Mucosa of stomach (tissue), 1 donor: ENCODE measurements around the gene GBA3.

Source experiments
- H3K27me3 ChIP-seq: one replicate; pipeline ENCODE4 v1.7.0; 2013; ENCODE audit warnings: mild to moderate bottlenecking, low read length; ENCODE audit not compliant: control insufficient read depth, insufficient read depth
- H3K36me3 ChIP-seq: one replicate; pipeline ENCODE4 v1.7.0; 2013; ENCODE audit warnings: low read length; ENCODE audit not compliant: control insufficient read depth, insufficient read depth
- H3K4me1 ChIP-seq: one replicate; pipeline ENCODE4 v1.7.0; 2013; ENCODE audit warnings: mild to moderate bottlenecking, low read length; ENCODE audit not compliant: control insufficient read depth, insufficient read depth
- H3K4me3 ChIP-seq: one replicate; pipeline ENCODE4 v1.7.0; 2013; ENCODE audit warnings: low read length
- H3K9ac ChIP-seq: one replicate; pipeline ENCODE4 v1.7.0; 2013; ENCODE audit warnings: mild to moderate bottlenecking, low read length, moderate library complexity
- H3K9me3 ChIP-seq: one replicate; pipeline ENCODE4 v1.7.0; 2013; ENCODE audit warnings: mild to moderate bottlenecking, low read length, moderate library complexity; ENCODE audit not compliant: control insufficient read depth
- donor health status: Pancreatic carcinoma.

GBA3 gene

DNA sequence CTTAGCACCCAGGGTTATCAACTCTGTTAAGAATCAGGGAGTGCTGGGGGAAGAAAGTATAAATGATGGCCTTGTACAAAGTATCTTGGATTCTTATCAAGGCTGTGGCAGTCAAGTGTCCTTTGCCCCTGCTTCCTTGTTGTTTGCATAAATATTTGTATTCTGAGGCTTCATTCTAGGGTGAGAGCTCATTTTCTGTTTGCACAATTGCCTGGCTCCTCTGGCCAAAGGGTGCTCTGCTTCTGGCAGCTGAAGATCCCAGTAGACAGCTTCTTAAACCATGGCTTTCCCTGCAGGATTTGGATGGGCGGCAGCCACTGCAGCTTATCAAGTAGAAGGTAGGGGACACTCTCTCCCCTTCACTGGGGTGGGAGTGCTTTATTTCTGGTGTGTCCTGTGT, at the start of gene GBA3:
Gene GBA3 (plus strand): TSS at position 202 of the 400 bp plus-strand sequence.
- Histone ChIP-seq H3K36me3 (no peaks in the 10 kb centered on the region), H3K4me1 (no peaks in the 10 kb centered on the region), H3K4me3 (no peak within 1 kb of the TSS), H3K9me3 (no peaks in the 10 kb centered on the region), H3K9ac (no peak within 1 kb of the TSS), H3K27me3 (no peaks in the 10 kb centered on the region)

DNA sequence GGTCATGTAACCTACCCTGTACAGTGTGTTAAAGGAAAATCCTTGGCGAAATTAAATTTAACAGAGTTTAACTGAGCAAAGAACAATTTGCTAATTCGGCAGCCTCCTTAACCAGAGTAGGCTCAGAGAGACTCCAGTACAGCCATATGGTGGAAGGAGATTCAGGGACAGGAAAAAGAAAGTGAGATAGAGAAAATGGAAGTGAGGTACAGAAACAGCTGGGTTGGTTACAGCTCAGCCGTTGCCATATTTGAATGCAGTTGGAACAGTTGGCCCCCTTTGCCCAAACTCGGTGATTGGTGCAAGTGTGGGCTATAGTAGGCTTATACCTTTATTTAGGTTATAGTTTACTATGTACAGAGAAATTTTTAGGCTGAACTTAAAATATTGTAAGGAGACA, 48.8 kb upstream of the GBA3 start:
- Histone ChIP-seq H3K27me3 (no peaks in the 10 kb centered on the region), H3K36me3 (no peaks in the 10 kb centered on the region), H3K4me3 (no peak overlapping the region), H3K9me3 (no peaks in the 10 kb centered on the region), H3K4me1 (no peaks in the 10 kb centered on the region), H3K9ac (no peak overlapping the region)

DNA sequence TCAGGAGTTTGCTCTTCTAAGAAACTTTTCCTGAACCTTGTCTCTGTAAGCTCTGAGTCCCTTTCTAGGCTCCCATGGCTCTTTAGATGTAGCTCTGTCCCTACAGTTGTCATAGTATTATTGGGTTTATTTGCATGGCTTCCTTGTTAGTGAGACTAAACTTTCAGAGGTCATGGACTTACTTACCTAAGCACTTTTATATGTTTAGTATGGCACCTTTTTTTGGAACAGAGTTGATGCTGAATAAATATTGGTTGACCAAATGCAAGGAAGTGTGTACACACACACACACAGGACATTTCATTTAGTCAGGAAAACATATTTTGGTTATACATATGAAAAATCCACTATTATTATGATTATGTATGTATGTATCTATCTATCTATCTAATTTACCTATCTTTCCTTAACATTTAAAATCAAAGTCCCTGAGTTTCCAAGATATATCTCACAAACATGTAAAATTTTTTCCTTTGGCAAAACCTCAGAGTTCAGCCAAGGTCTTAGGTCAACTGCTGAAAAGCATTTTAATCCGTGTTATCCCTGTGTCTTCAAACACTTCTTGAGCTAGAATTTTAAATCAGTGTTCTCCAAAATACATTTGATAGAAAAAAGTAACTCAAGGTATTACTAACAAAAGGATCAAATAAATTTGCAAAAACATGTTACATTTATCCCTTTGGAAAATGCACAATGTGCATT, 47.1 kb upstream of the GBA3 start:
- Histone ChIP-seq H3K9me3 (no peaks in the 10 kb centered on the region), H3K4me3 (no peak overlapping the region), H3K9ac (no peak overlapping the region), H3K36me3 (no peaks in the 10 kb centered on the region), H3K4me1 (no peaks in the 10 kb centered on the region), H3K27me3 (no peaks in the 10 kb centered on the region)

DNA sequence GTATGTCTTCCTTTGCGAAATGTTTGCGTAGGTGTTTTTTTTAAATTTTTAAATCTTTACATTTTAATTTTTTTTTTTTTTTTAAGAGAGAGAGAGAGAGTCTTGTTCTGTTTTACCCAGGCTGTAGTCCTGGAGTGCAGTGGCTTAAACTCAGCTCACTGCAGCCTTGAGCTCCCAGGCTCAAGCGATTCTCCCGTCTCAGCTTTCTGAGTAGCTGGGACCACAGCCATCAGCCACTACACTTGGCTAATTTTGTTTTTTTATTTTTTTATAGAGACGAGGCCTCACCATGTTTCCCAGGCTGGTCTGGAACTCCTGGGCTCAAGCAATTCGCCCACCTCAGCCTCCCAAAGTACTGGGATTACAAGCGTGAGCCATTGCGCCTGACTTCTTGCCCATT, 43.7 kb upstream of the GBA3 start:
- Histone ChIP-seq H3K9me3 (no peaks in the 10 kb centered on the region), H3K4me1 (no peaks in the 10 kb centered on the region), H3K36me3 (no peaks in the 10 kb centered on the region), H3K27me3 (no peaks in the 10 kb centered on the region), H3K4me3 (no peak overlapping the region), H3K9ac (no peak overlapping the region)

DNA sequence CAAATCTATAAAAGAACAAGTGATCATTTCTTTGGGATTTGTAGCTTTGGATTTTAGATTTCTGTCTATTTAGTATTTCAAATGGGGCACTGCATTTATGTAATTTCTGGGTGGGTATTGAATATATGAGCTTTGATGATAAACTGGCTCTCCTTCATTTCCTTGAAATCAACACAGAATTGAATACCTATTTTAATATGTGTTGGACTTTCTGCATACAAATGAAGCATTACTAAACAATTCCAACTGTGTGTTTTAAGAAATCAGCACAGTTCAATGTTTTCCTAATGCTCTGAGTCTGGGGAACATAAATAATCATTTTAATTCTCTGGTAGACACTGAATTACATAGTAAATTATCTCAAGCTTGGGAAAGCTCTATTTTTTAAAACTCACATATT, 42.0 kb upstream of the GBA3 start:
- no peak overlapping the region for H3K9ac ChIP-seq
- H3K4me1 ChIP-seq = no peaks in the 10 kb centered on the region
- H3K9me3 ChIP-seq = no peaks in the 10 kb centered on the region
- H3K27me3 ChIP-seq = no peaks in the 10 kb centered on the region
- H3K36me3 ChIP-seq = no peaks in the 10 kb centered on the region
- H3K4me3 ChIP-seq = no peak overlapping the region

DNA sequence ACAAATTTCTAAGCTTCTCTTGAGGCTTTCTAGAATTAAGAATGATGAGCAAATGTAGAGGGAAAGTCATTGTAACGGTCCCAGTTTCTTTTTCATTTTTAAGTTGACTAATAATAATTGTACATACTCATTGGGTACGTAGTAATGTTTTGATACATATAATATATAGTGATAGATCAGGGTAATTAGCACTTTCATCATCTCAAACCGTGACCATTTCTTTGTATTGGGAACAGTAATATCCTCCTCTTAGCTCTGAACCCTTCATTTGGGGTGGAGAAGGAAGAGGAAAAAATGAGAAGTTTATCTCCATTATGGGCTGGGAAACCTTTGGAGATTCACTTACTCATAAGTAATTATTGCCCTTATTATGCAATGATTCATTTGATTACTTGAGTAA, 39.0 kb upstream of the GBA3 start:
- no peak overlapping the region for H3K9ac ChIP-seq
- H3K36me3 ChIP-seq = no peaks in the 10 kb centered on the region
- H3K9me3 ChIP-seq = no peaks in the 10 kb centered on the region
- H3K4me1 ChIP-seq = no peaks in the 10 kb centered on the region
- no peaks in the 10 kb centered on the region for H3K27me3 ChIP-seq
- no peak overlapping the region for H3K4me3 ChIP-seq

DNA sequence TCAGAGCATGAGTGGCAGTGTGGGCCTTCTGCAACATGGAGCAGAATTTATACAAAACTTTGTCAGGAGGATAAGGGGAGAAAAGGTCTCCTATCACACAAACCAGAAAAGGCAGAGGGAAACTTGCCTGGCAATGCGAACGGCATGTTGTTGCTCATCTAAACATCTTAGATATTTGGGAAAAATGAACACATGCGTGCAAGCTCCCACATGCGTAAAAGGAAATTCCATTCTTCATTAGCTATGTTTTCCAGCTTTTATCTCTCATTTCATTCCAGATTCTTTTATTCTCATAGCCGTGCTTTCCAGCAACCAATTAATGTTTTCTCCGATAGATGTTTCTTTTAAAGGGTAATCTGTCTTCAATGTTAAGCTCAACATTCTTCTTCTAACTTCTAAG, 31.3 kb upstream of the GBA3 start:
- Histone ChIP-seq H3K4me3 (no peak overlapping the region), H3K27me3 (no peaks in the 10 kb centered on the region), H3K36me3 (no peaks in the 10 kb centered on the region), H3K9ac (no peak overlapping the region), H3K4me1 (no peaks in the 10 kb centered on the region), H3K9me3 (no peaks in the 10 kb centered on the region)

DNA sequence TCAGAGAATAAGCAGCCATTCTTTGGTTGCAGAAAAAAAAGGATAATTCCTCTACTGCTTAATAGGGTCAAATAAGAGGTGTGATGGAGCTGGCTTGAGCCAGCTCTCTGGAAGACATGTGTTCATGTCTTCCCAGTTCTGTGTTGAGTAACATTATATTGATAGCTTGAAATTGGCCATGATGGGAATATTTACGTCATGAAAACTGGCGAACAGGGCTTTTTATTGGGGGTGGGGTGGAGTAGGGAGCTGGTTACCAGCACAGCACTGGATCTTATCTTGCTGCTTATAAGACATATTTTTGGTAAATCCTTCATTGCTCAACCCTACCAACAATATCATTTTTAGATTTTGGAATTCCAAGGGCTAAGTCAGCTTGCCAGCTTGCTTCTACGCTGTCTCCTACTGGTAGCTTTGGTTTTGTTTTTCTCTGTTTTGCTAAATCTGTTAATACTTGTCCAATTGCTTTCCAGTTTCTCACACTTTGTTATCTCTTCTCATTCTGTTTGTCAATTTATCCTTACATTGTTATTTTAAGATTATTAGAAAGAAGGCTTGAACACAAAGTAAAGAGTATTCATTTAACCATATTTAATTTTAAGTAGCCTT, 25.3 kb upstream of the GBA3 start:
- Histone ChIP-seq H3K27me3 (no peaks in the 10 kb centered on the region), H3K9ac (no peak overlapping the region), H3K9me3 (no peaks in the 10 kb centered on the region), H3K4me1 (no peaks in the 10 kb centered on the region), H3K4me3 (no peak overlapping the region), H3K36me3 (no peaks in the 10 kb centered on the region)

DNA sequence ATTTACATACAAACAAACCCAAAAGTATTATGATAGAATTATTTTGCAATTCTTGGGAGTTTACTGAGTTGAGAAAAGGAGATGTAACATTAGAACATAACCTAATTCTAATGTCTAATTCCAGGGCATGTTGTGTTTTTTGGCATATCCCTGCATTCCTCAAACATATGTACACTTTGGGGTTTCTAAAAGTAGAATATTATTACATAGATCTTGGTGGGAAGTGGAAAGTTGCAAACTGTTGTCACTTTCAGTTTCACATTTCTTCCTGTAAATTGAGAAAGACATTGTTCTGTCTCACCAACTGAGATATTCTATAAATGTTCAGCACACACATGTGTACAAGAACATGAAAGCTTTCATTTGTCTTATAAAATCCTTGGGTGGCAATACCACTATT, 24.4 kb upstream of the GBA3 start:
- Histone ChIP-seq H3K4me3 (no peak overlapping the region), H3K9me3 (no peaks in the 10 kb centered on the region), H3K4me1 (no peaks in the 10 kb centered on the region), H3K9ac (no peak overlapping the region), H3K27me3 (no peaks in the 10 kb centered on the region), H3K36me3 (no peaks in the 10 kb centered on the region)

DNA sequence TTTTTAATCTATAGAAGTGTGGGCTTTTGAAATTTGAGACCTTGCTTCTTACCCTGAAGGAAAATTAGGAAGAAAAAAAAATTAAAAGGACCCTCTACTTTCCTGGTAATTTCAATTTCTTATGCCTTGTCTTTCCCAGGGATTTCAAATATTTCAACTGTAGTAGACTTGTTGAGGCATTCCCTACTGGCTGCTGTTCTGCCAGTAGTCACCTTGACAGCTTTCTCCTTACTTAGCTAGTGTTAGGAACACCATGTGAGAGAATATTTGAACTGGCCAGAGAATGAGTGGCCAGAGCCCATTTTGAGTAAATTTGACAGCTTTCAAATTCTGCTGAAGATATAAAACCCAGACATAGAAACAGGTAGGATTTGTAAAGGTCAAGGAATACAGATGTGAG, 24.0 kb upstream of the GBA3 start:
- no peaks in the 10 kb centered on the region for H3K9me3 ChIP-seq
- no peak overlapping the region for H3K9ac ChIP-seq
- H3K4me1 ChIP-seq = no peaks in the 10 kb centered on the region
- H3K4me3 ChIP-seq = no peak overlapping the region
- H3K36me3 ChIP-seq = no peaks in the 10 kb centered on the region
- H3K27me3 ChIP-seq = no peaks in the 10 kb centered on the region

DNA sequence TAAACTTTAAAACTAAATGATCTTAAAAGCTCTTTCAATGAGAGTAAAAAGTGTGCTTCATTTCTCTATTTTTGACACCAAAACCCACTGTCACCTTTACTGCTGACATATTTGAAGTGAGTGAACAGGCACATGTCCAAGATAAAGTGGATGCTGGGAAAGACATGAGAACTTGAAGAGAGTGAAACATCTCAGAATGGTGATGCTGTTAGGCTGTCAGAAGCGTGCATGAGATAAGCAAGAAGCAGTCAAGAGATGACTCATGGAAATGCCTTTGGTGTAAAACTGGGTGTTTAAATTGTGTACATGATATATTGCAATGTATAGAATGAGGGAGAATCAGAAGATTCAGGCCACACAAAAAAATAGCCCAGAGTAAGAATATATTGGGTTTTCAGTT, 21.8 kb upstream of the GBA3 start:
- H3K9ac ChIP-seq = no peak overlapping the region
- no peak overlapping the region for H3K4me3 ChIP-seq
- no peaks in the 10 kb centered on the region for H3K4me1 ChIP-seq
- no peaks in the 10 kb centered on the region for H3K36me3 ChIP-seq
- H3K27me3 ChIP-seq = no peaks in the 10 kb centered on the region
- H3K9me3 ChIP-seq = no peaks in the 10 kb centered on the region

DNA sequence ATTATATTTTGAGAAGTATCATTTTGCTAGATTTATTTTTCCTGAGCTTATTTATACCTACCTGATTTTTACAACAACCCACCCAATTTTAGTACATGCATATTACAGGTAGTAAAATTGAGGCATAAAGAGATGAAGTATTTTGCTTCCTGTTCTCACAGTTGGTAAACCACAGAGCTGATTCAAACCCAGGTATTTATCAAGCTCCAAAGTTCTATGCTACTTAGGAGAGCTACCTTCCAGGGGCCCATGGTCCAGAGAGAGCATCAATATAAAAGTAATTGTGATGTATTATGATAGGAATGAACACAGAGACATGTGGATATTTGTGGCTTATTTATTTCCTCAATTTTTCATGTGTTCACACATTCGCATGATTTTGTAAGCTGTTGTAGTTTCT, 20.2 kb upstream of the GBA3 start:
- Histone ChIP-seq H3K4me1 (no peaks in the 10 kb centered on the region), H3K27me3 (no peaks in the 10 kb centered on the region), H3K4me3 (no peak overlapping the region), H3K36me3 (no peaks in the 10 kb centered on the region), H3K9ac (no peak overlapping the region), H3K9me3 (no peaks in the 10 kb centered on the region)

DNA sequence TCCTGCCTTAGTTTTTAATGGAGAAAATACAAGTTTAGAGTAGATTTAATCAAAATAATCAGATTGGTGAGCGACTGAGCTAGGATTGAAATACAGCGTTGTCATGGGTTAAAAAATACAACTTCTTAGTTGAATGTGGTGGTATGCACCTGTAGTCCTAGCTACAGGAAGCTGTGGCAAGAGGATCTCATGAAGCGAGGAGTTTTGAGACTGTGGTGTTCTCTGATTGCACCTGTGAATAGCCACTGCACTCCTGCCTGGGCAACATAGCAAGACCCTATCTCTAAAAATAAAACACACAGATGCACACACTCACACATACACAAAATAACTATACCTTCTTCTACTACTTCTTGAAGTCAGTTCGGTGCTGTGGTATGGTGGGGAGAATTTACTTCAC, 19.8 kb upstream of the GBA3 start:
- H3K4me3 ChIP-seq = no peak overlapping the region
- H3K27me3 ChIP-seq = no peaks in the 10 kb centered on the region
- H3K9me3 ChIP-seq = no peaks in the 10 kb centered on the region
- no peaks in the 10 kb centered on the region for H3K4me1 ChIP-seq
- H3K9ac ChIP-seq = no peak overlapping the region
- H3K36me3 ChIP-seq = no peaks in the 10 kb centered on the region
